SK-N-SH treated with all-trans-retinoic acid at 6 μM for 48 hours (cell line): ENCODE results near the gene SOD3.

Experiments
- ATAC-seq: fragments of 200-7000 bp; cut with Tn5 transposase; 3 replicates; pipeline ENCODE4 v1.9.1; 2020; ENCODE audit warnings: mild to moderate bottlenecking, moderate library complexity
- BACH2 ChIP-seq: fragments of 250-450 bp; sonication (Bioruptor Pico); IDR thresholded peaks from 2 replicates; pipeline ENCODE4 v1.9.0; 2021; ENCODE audit warnings: mild to moderate bottlenecking, borderline replicate concordance
- CREB5 ChIP-seq: fragments of 250-450 bp; sonication (Bioruptor Pico); IDR thresholded peaks from 2 replicates; pipeline ENCODE4 v1.5.1; 2020; ENCODE audit warnings: low read depth, mild to moderate bottlenecking, moderate library complexity
- CSDC2 ChIP-seq: fragments of 250-450 bp; sonication (Bioruptor Pico); IDR thresholded peaks from 2 replicates; pipeline ENCODE4 v1.5.0; 2020; ENCODE audit warnings: mild to moderate bottlenecking, moderate library complexity
- CSRNP3 ChIP-seq: fragments of 250-450 bp; sonication (Bioruptor Pico); IDR thresholded peaks from 2 replicates; pipeline ENCODE4 v1.5.1; 2021; ENCODE audit warnings: mild to moderate bottlenecking, moderate library complexity
- ESRRG ChIP-seq: fragments of 250-450 bp; sonication (Bioruptor Pico); IDR thresholded peaks from 2 replicates; pipeline ENCODE4 v1.6.1; 2021; ENCODE audit warnings: mild to moderate bottlenecking
- GLIS3 ChIP-seq: fragments of 250-450 bp; sonication (Bioruptor Pico); IDR thresholded peaks from 2 replicates; pipeline ENCODE4 v1.5.0; 2020; ENCODE audit warnings: mild to moderate bottlenecking, moderate library complexity
- ISL1 ChIP-seq: fragments of 250-450 bp; sonication (Bioruptor Pico); IDR thresholded peaks from 2 replicates; pipeline ENCODE4 v2.1.2; 2022; ENCODE audit warnings: mild to moderate bottlenecking, moderate library complexity
- OSR1 ChIP-seq: fragments of 250-450 bp; sonication (Bioruptor Pico); IDR thresholded peaks from 2 replicates; pipeline ENCODE4 v1.8.0; 2022; ENCODE audit warnings: moderate library complexity, mild to moderate bottlenecking, inconsistent platforms
- PATZ1 ChIP-seq: fragments of 250-450 bp; sonication (Bioruptor Pico); IDR thresholded peaks from 2 replicates; pipeline ENCODE4 v1.8.0; 2020; ENCODE audit warnings: mild to moderate bottlenecking, moderate library complexity, borderline replicate concordance
- POU6F1 ChIP-seq: fragments of 250-450 bp; sonication (Bioruptor Pico); IDR thresholded peaks from 2 replicates; pipeline ENCODE4 v1.8.0; 2021; ENCODE audit warnings: low read depth, mild to moderate bottlenecking, moderate library complexity, borderline replicate concordance
- PPARA ChIP-seq: fragments of 250-450 bp; sonication (Bioruptor Pico); IDR thresholded peaks from 2 replicates; pipeline ENCODE4 v1.5.0; 2020; ENCODE audit warnings: mild to moderate bottlenecking, borderline replicate concordance
- RARB ChIP-seq: fragments of 250-450 bp; sonication (Bioruptor Pico); IDR thresholded peaks from 2 replicates; pipeline ENCODE4 v1.8.0; 2021; ENCODE audit warnings: mild to moderate bottlenecking, moderate library complexity
- TCF4 ChIP-seq: fragments of 250-450 bp; sonication (Bioruptor Pico); IDR thresholded peaks from 2 replicates; pipeline ENCODE4 v1.8.0; 2021; ENCODE audit warnings: mild to moderate bottlenecking, moderate library complexity, borderline replicate concordance
- TSHZ2 ChIP-seq: fragments of 250-450 bp; sonication (Bioruptor Pico); IDR thresholded peaks from 2 replicates; pipeline ENCODE4 v1.5.0; 2020; ENCODE audit warnings: mild to moderate bottlenecking, moderate library complexity
- ZC3H10 ChIP-seq: fragments of 250-450 bp; sonication (Bioruptor Pico); IDR thresholded peaks from 2 replicates; pipeline ENCODE4 v1.5.1; 2021; ENCODE audit warnings: mild to moderate bottlenecking, moderate library complexity
- ZFP3 ChIP-seq: fragments of 250-450 bp; sonication (Bioruptor Pico); IDR thresholded peaks from 2 replicates; pipeline ENCODE4 v1.5.0; 2020; ENCODE audit warnings: mild to moderate bottlenecking, moderate library complexity
- ZNF565 ChIP-seq: fragments of 450-650 bp; formaldehyde crosslinking; conservative IDR thresholded peaks from 2 replicates; pipeline ENCODE4 v1.5.0; 2020; ENCODE audit warnings: low read depth, mild to moderate bottlenecking, moderate library complexity
- ZNF70 ChIP-seq: fragments of 450-650 bp; formaldehyde crosslinking; IDR thresholded peaks from 2 replicates; pipeline ENCODE4 v1.5.0; 2020; ENCODE audit warnings: mild to moderate bottlenecking, moderate library complexity
- ZNF8 ChIP-seq: fragments of 450-650 bp; formaldehyde crosslinking; IDR thresholded peaks from 2 replicates; pipeline ENCODE4 v1.5.0; 2020; ENCODE audit warnings: mild to moderate bottlenecking, moderate library complexity

Gene SOD3

GRCh38 chr4:24845902-24846301, 50.5 kb downstream of the SOD3 start:
- no peak for TF ChIP-seq POU6F1 (CRISPR knock-in tag)
- TF ChIP-seq GLIS3: no peak
- ATAC-seq: no peak

GRCh38 chr4:24846716-24847115, 51.3 kb downstream of the SOD3 start:
- ATAC-seq: no peak
- TF ChIP-seq TCF4 (CRISPR knock-in tag) (no peak), ZC3H10 (CRISPR knock-in tag) (no peak), RARB (CRISPR knock-in tag) (no peak), PATZ1 (CRISPR knock-in tag) (no peak), ZNF8 (no peak), OSR1 (CRISPR knock-in tag) (no peak), ZNF565 (no peak), TSHZ2 (CRISPR knock-in tag) (no peak), CSRNP3 (CRISPR knock-in tag) (no peak), ZFP3 (CRISPR knock-in tag) (no peak), BACH2 (CRISPR knock-in tag) (no peak), CSDC2 (CRISPR knock-in tag) (no peak), ZNF70 (CRISPR knock-in tag) (no peak), PPARA (CRISPR knock-in tag) (no peak), ISL1 (no peak)

GRCh38 chr4:24849351-24849750, 54.0 kb downstream of the SOD3 start:
- ATAC-seq: no peak
- TF ChIP-seq PATZ1 (CRISPR knock-in tag) (no peak), ESRRG (no peak), ZFP3 (CRISPR knock-in tag) (no peak), CREB5 (CRISPR knock-in tag) (no peak), BACH2 (CRISPR knock-in tag) (no peak), PPARA (CRISPR knock-in tag) (no peak), GLIS3 (no peak), POU6F1 (CRISPR knock-in tag) (no peak)
